GM19397 (cell line): ENCODE results near the gene BEAN1.
"Not testable (repeated sequence)": the region's sequence is repeated elsewhere in the genome, so short reads cannot be mapped to it uniquely, and the experiment has no call there.

Experiments used
- ATAC-seq: cut with Tn5 transposase; IDR thresholded peaks from one replicate; pipeline ENCODE4 v1.9.1; 2021; ENCODE audit warnings: mild to moderate bottlenecking, moderate library complexity; ENCODE audit not compliant: unreplicated experiment

Gene BEAN1

GRCh38 chr16:66481943-66482390, 54.9 kb downstream of the BEAN1 start:
- no peak for ATAC-seq

- ATAC-seq, result peak; percentile 56
Measured at GRCh38 chr16:66483689-66484452, 56.8 kb downstream of the BEAN1 start.

GRCh38 chr16:66484453-66485213, 57.5 kb downstream of the BEAN1 start:
- no peak for ATAC-seq

DNA sequence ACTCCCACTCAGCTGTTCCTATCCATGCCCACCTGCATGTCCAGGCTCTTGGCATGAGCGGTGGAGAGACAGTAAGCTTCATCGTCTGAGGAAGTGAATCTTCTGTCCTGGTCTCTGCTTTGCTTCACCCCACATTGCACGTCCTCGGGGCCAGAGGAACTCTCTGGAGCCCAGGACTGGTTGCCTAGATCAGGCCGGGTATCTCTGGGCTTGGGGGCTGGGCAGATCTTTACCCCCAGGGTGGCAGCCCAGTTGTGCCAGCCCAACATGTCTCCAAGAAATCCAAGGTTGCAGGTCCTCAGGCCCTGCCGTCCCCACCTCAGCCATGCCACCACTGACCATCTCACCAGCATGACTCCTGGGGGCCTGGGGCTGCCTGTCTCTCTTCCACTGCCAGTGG, 58.3 kb downstream of the BEAN1 start:
- no peak for ATAC-seq

GRCh38 chr16:66486199-66486772, 59.2 kb downstream of the BEAN1 start:
- no peak for ATAC-seq

GRCh38 chr16:66486773-66487579, 59.9 kb downstream of the BEAN1 start:
- ATAC-seq, result no peak

GRCh38 chr16:66487580-66488275, 60.6 kb downstream of the BEAN1 start:
- ATAC-seq, result no peak

DNA sequence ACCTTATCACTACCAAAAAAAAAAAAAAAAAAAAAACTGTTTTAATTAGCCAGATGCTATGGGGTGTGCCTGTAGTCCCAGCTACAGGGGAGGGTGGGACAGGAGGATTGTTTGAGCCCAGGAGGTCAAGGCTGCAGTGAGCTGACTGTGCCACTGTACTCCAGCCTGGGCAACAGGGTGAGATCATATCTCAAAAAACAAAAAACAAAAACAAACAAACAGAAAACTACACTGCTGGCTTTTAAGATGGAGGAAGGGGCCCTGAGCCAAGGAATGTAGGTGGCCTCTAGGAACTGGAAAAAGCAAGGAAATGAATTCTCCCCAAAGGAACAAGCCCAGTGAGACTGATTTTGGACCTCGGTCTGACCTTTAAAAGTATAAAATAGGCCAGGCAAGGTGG, 61.4 kb downstream of the BEAN1 start:
- no peak for ATAC-seq

DNA sequence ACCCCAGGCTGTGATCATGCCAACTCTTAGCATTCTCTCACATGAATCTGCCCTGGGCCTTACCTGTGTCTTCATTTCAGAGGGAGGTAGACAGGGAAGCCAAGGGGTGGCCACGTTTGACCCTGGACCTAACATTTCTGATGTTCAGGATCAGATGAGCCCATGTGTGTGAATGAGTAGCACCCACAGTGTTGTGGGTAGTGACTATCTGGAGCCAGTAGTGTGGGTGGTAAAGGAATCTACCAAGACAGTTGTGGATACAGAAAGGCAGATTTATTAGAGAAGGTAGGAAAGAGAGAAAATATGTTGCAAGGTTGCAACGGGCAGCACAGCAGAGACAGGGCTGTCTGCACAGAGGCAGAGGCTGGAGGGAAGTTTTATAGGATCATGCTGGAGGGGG, 62.3 kb downstream of the BEAN1 start:
- ATAC-seq, result no peak

DNA sequence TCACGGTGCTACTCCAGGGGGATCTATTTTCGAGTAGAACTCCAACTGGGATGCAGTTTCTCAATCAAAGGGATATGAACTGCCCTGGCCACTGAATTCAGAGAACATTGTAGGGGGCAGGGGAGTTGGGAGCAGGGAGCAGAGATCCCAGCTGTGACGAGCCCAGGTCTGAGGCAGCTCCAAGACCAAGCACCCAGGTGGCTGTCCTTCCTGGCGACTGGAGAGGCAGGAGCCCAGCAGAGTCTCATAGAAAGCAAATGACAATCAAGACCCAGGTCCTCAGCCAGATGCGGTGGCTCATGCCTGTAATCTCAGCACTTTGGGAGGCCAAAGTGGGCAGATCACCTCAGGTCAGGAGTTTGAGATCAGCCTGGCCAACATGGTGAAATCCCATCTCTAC, 62.7 kb downstream of the BEAN1 start:
- ATAC-seq, result no peak

- ATAC-seq, result no peak
Measured at GRCh38 chr16:66490774-66491715, 64.0 kb downstream of the BEAN1 start.

DNA sequence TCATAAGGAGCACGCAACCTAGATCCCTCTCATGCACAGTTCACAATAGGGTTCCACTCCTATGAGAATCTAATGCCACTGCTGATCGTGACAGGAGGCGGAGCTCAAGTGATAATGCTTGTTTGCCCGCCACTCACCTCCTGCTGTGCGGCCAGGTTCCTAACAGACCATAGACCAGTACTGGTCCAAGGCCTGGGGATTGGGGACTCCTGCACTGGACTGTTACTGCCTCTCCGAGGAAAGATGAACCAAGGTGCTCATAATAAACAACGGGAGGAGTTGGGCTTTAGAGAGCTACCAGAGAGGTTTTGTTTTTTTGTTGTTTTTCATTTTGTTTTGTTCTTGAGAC, 64.6 kb downstream of the BEAN1 start:
- no peak for ATAC-seq

DNA sequence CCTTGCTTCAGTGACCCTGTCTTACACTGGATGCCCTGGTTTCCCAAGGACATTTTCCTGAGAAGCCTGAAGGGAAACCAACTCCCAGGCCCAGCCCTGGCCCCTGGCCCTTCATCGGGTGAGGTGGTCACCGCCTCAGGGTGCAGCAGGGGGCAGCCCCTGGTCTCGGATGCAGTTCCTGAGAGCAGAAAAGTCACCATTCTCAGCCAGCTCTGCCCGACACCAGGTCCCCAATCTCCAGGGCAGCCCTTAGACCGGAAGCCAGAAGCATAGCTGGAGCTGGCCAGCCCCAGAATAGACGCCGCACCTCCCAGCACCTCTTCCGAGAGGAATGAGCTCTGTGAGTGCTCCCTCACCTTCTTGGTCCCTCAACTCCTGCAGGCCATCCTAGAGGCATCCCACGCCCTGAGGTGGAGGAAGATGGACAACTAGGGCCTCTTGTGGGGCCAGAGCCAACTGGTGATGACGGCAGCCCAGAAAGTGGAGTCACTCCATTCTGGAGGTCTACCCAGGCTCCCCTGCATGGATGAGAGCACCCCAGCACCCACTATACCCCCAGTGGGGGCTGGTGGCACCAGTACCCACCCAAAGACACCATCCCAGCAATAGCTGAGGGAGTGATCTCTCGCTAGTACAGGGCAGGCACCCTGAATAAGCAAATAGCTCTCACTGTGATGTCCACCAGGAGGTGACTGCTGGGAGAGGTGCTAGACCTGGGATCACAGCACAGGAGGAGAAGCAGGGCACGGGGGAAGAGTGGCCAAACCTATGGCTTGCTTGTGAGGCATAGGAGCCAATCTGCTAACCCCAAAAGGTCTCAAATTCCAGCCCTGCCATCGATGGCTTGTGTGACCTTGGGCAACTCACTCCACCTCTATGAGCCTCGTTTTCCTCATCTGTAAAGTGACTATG, 66.7 kb downstream of the BEAN1 start:
- no peak for ATAC-seq

GRCh38 chr16:66494916-66495315, 67.8 kb downstream of the BEAN1 start:
- no peak for ATAC-seq

- no peak for ATAC-seq
Measured at GRCh38 chr16:66495440-66495839, 68.3 kb downstream of the BEAN1 start.

GRCh38 chr16:66496226-66496625, 69.1 kb downstream of the BEAN1 start:
- ATAC-seq, result not testable (repeated sequence)

DNA sequence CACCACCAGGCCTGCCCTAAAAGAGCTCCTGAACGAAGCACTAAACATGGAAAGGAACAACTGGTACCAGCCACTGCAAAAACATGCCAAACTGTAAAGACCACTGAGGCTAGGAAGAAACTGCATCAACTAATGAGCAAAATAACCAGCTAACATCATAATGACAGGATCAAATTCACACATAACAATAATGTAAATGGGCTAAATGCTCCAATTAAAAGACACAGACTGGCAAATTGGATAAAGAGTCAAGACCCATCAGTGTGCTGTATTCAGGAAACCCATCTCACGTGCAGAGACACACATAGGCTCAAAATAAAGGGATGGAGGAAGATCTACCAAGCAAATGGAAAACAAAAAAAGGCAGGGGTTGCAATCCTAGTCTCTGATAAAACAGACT, 70.8 kb downstream of the BEAN1 start:
- not testable (repeated sequence) for ATAC-seq

GRCh38 chr16:66501563-66501962, 74.5 kb downstream of the BEAN1 start:
- not testable (repeated sequence) for ATAC-seq
